ENCODE measurements around the gene GLIS1.

- no peak for TF ChIP-seq POLR2A (IDR thresholded peaks at IDR 0.05)
- TF ChIP-seq CTCF (IDR thresholded peaks at IDR 0.05): no peak
Measured at GRCh38 chr1:53524428-53525375, 214.3 kb downstream of the GLIS1 start.

Data from ovary (tissue), 3 donors.